Ovary (tissue), 9 donors: ENCODE results near the gene TBX1. TPM values are rescaled to one million over a fixed set of nuclear protein-coding genes. Genes with fewer than 3 reads are reported as not detected.

Experiments
- DNase-seq, 5 donors: peaks; one replicate each; pipeline ENCODE4 v3.0.0-alpha.2; 2019 to 2020
- H3K27ac ChIP-seq, 2 donors: fragments of 200-600 bp; one replicate each; pipeline versions ENCODE4 v1.5.1 to v1.8.0; 2019 to 2022
- H3K27me3 ChIP-seq: fragments of 200-600 bp; one replicate; pipeline ENCODE4 v1.8.0; 2022
- H3K36me3 ChIP-seq: fragments of 200-600 bp; sonication (generic); one replicate; pipeline ENCODE4 v1.5.1; 2019
- H3K4me1 ChIP-seq: one replicate; pipeline ENCODE4 v1.8.1; 2013; ENCODE audit warnings: mild to moderate bottlenecking, moderate library complexity; ENCODE audit not compliant: insufficient read depth
- H3K4me3 ChIP-seq: fragments of 200-600 bp; sonication (generic); one replicate; pipeline ENCODE4 v1.5.1; 2017
- H3K9me3 ChIP-seq, 2 donors: fragments of 200-600 bp in 1 of 2; sonication (generic) in 1 of 2; one replicate each; pipeline versions ENCODE4 v1.5.1 to v1.8.1; 2013 to 2019; ENCODE audit warnings: mild to moderate bottlenecking in 1 of 2, moderate library complexity in 1 of 2
- CTCF ChIP-seq, 3 donors: fragments of 450-650 bp in 2 of 3; fragments of 200-600 bp in 1 of 3; IDR thresholded peaks; one replicate each; pipeline versions ENCODE4 v1.5.1 to v1.8.0; 2016 to 2022; ENCODE audit warnings: antibody characterized with exemption in 3 of 3, mild to moderate bottlenecking in 1 of 3
- EP300 ChIP-seq: sonication (generic); formaldehyde crosslinking; IDR thresholded peaks from one replicate; pipeline ENCODE4 v1.6.1; 2017; ENCODE audit warnings: antibody characterized with exemption
- POLR2A ChIP-seq: fragments of 450-650 bp; IDR thresholded peaks from one replicate; pipeline ENCODE4 v1.6.1; 2017; ENCODE audit warnings: antibody characterized with exemption, mild to moderate bottlenecking, moderate library complexity
- WGBS, 3 donors: extraction: QIAGEN DNeasy Blood & Tissue Kit in 1 of 3; methylation state at CpG; one replicate each; pipeline versions ENCODE4 v1.1.5 to v1.1.7; 2013 to 2017; 5-methylcytosine and 5-hydroxymethylcytosine counted together
- intact Hi-C, 4 donors: fragments of 100-400 bp; cut with DNase I; formaldehyde crosslinking; loops; one replicate each; pipeline versions ENCODE4 v1.11.0 to v1.15.1; 2022 to 2023
- polyA plus RNA-seq, 2 donors: library from polyadenylated mRNA; stranded (reverse); fragments of 200-250 nt in 1 of 2; fragments of 350-450 nt in 1 of 2; fragmentation: Illumina TruSeq in 1 of 2; extraction: RNeasy Lipid Tissue Mini Kit (QIAGEN cat#74804) in 1 of 2; gene quantifications; one replicate each; pipeline ENCODE4 v1.2.3, GENCODE V29; 2013 to 2014
- total RNA-seq, 7 donors: library from RNA; depleted of rRNA in 2 of 7; stranded (reverse); fragments of >200 nt in 2 of 7; fragmentation: NEBNext Ultra II Directional in 3 of 7; extraction: Animal tissue kit (Norgen Biotek cat#: 25700) in 3 of 7; gene quantifications; one replicate each; pipeline versions ENCODE4 v1.1.0 to v1.2.4, GENCODE V29; 2016 to 2023
- donor health status: DM: no; HTN: no; CAD: no; lungs with moderate emphysema.
- donor health status: DM: no; HTN: no; CAD: no.
- donor health status: Bipolar disorder and iron deficiency.
- donor health status: DM: yes; HTN: yes; CAD: no.
- donor health status: DM: no; HTN: no; CAD: no.
- donor health status: DM: yes; HTN: yes; CAD: no.

The TBX1 gene
- total and polyA plus RNA-seq, 9 donors = 1.2 to 23.8 (median 2.9) TPM; not detected in 1

DNA sequence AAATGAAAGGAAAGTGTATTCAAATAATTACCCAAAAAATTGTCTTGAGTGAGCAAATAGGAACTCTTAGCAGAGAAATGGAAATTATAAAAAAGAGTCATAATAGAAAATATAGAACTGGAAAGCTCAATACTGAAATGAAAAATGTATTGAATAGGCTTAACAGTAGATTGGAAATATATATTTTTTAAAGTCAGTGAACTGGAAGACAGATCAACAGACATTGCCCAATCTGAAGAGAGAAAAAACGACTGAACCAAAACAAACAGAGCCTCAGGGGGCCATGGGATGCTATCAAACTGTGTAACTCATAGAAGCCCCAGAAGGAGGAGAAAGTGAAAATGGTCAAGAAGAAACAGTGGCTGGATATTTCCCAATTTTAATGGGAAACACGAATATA lies 32.6 kb downstream of the TBX1 start:
- H3K9me3 ChIP-seq = no peaks in the 10 kb centered on the region
- WGBS, 3 donors = 65 to 80% (median 66%) methylated on average over 2 of the region's 2 CpGs
- no peaks in the 10 kb centered on the region for H3K4me1 ChIP-seq
- no peak for DNase-seq
- intact Hi-C loops = no loop called here
- no peaks in the 10 kb centered on the region for H3K36me3 ChIP-seq
- H3K27me3 ChIP-seq = no peaks in the 10 kb centered on the region
- no peak for TF ChIP-seq EP300
- no peak for TF ChIP-seq CTCF (IDR thresholded peaks at IDR 0.05)
- no peak overlapping the region for H3K27ac ChIP-seq
- H3K4me3 ChIP-seq = no peak overlapping the region

GRCh38 chr22:19793661-19794310 lies 33.2 kb downstream of the TBX1 start:
- 62 to 83% (median 79%) methylated on average over 2 of the region's 2 CpGs for WGBS, 3 donors
- intact Hi-C loops = no loop called here
- Histone ChIP-seq H3K4me3 (no peak overlapping the region), H3K36me3 (no peaks in the 10 kb centered on the region), H3K27me3 (no peaks in the 10 kb centered on the region), H3K27ac (no peak overlapping the region), H3K4me1 (no peaks in the 10 kb centered on the region), H3K9me3 (no peaks in the 10 kb centered on the region)
- TF ChIP-seq POLR2A = no peak
- no peak for TF ChIP-seq CTCF (IDR thresholded peaks at IDR 0.05)
- TF ChIP-seq EP300 = no peak
- no peak for DNase-seq

- DNase-seq = no peak
- Histone ChIP-seq H3K4me1 (no peaks in the 10 kb centered on the region), H3K27ac (no peak overlapping the region), H3K4me3 (no peak overlapping the region), H3K27me3 (no peaks in the 10 kb centered on the region), H3K9me3 (no peaks in the 10 kb centered on the region), H3K36me3 (no peaks in the 10 kb centered on the region)
- WGBS, 3 donors = 88 to 92% (median 90%) methylated on average over 6 of the region's 6 CpGs
- intact Hi-C loops = no loop called here
- TF ChIP-seq EP300 = no peak
- TF ChIP-seq POLR2A = no peak
- TF ChIP-seq CTCF (IDR thresholded peaks at IDR 0.05) = no peak
Observed at GRCh38 chr22:19795617-19796008, 35.0 kb downstream of the TBX1 start.

GRCh38 chr22:19796160-19796559 lies 35.6 kb downstream of the TBX1 start:
- TF ChIP-seq CTCF (IDR thresholded peaks at IDR 0.05) (no peak), EP300 (no peak), POLR2A (no peak)
- Histone ChIP-seq H3K9me3 (no peaks in the 10 kb centered on the region), H3K36me3 (no peaks in the 10 kb centered on the region), H3K4me1 (no peaks in the 10 kb centered on the region), H3K27me3 (no peaks in the 10 kb centered on the region), H3K27ac (no peak overlapping the region), H3K4me3 (no peak overlapping the region)
- WGBS, 3 donors = 84 to 87% (median 85%) methylated on average over 7 of the region's 7 CpGs
- no peak for DNase-seq
- intact Hi-C loops = no loop called here
